H1 (cell line): Measurements from ENCODE around the gene BLOC1S1. TPM values are rescaled to one million over a fixed set of nuclear protein-coding genes. Genes with fewer than 3 reads are reported as not detected.
A peak's percentile ranks its signal among the peaks of the same experiment; 100 is the strongest.

Experiments
- CTCF ChIA-PET: fragments of 300-600 bp; sonication (Branson Sonifier 250); formaldehyde crosslinking; loops from one replicate; lab custom pipeline; 2021; ENCODE audit not compliant: partially characterized antibody; lab: Charles Lee
- POLR2A ChIA-PET: fragments of 300-600 bp; sonication (Branson Sonifier 250); formaldehyde crosslinking; loops from one replicate; lab custom pipeline; 2021; ENCODE audit warnings: inconsistent platforms; ENCODE audit not compliant: partially characterized antibody; lab: Charles Lee
- DNase-seq, 2 experiments: peaks; one replicate each; pipeline versions ENCODE4 v3.0.0 to v3.0.0-alpha.2; 2010 to 2022; ENCODE audit warnings: low spot score in 2 of 2, low read depth in 1 of 2, mixed read lengths in 1 of 2
- FAIRE-seq: peaks from 2 replicates; lab custom pipeline; 2011; peaks lifted over from hg19 to GRCh38; lab: Jason Lieb, UNC
- H2AFZ ChIP-seq: 2 replicates; pipeline ENCODE4 v1.8.1; 2012; ENCODE audit warnings: low read length, inconsistent platforms
- H2AK5ac ChIP-seq: 2 replicates; pipeline ENCODE4 v1.6.1; 2013; ENCODE audit warnings: low read depth, low read length
- H2BK120ac ChIP-seq: replicated peaks from 2 replicates; pipeline ENCODE3; 2013; ENCODE audit warnings: low read depth, low read length, inconsistent platforms
- H2BK12ac ChIP-seq: 2 replicates; pipeline ENCODE4 v1.6.1; 2013; ENCODE audit warnings: low read depth, low read length
- H2BK15ac ChIP-seq: 2 replicates; pipeline ENCODE4 v1.6.1; 2013; ENCODE audit warnings: low read length
- H2BK20ac ChIP-seq: 2 replicates; pipeline ENCODE4 v1.6.1; 2013; ENCODE audit warnings: low read length
- H2BK5ac ChIP-seq: 2 replicates; pipeline ENCODE4 v1.6.1; 2013; ENCODE audit warnings: low read depth, low read length
- H3K14ac ChIP-seq: 2 replicates; pipeline ENCODE4 v1.6.1; 2013; ENCODE audit warnings: inconsistent platforms; ENCODE audit not compliant: insufficient read length
- H3K18ac ChIP-seq: 2 replicates; pipeline ENCODE4 v1.6.1; 2013; ENCODE audit warnings: low read length; ENCODE audit errors: extremely low read depth
- H3K23ac ChIP-seq: 2 replicates; pipeline ENCODE4 v1.6.1; 2013; ENCODE audit warnings: inconsistent platforms; ENCODE audit not compliant: insufficient read length
- H3K23me2 ChIP-seq: 2 replicates; pipeline ENCODE4 v1.6.1; 2013; ENCODE audit warnings: low read depth, low read length
- H3K27ac ChIP-seq: 2 replicates; pipeline ENCODE4 v1.6.1; 2011; ENCODE audit warnings: low read depth, low read length, inconsistent platforms
- H3K27me3 ChIP-seq, 4 experiments: replicated peaks in 1 of 4; 1 replicate in 1 of 4; 2 replicates in 3 of 4; pipeline versions ENCODE4 v1.6.1 to v1.8.1; 2011 to 2013; ENCODE audit warnings: low read length in 3 of 4, mild to moderate bottlenecking in 3 of 4, inconsistent platforms in 2 of 4, mixed read lengths in 2 of 4, moderate library complexity in 1 of 4; ENCODE audit not compliant: control insufficient read depth in 3 of 4, insufficient read depth in 3 of 4; ENCODE audit errors: extremely low read depth in 1 of 4
- H3K36me3 ChIP-seq, 4 experiments: 2 replicates each; pipeline versions ENCODE4 v1.6.1 to v1.8.1; 2011 to 2013; ENCODE audit warnings: mild to moderate bottlenecking in 4 of 4, low read length in 3 of 4, moderate library complexity in 2 of 4, control low read depth in 1 of 4, inconsistent platforms in 1 of 4; ENCODE audit not compliant: insufficient read depth in 4 of 4, control insufficient read depth in 2 of 4
- H3K4ac ChIP-seq: replicated peaks from 2 replicates; pipeline ENCODE3; 2013; ENCODE audit warnings: low read length, low read depth, mixed read lengths, inconsistent platforms; ENCODE audit not compliant: insufficient read length
- H3K4me1 ChIP-seq, 4 experiments: replicated peaks in 1 of 4; 1 replicate in 1 of 4; 2 replicates in 3 of 4; pipeline versions ENCODE4 v1.6.1 to v1.8.1; 2011 to 2013; ENCODE audit warnings: low read length in 3 of 4, inconsistent platforms in 2 of 4, mixed read lengths in 1 of 4; ENCODE audit not compliant: insufficient read depth in 4 of 4, control insufficient read depth in 3 of 4
- H3K4me2 ChIP-seq, 2 experiments: 2 replicates each; pipeline versions ENCODE4 v1.6.1 to v1.8.1; 2011 to 2013; ENCODE audit warnings: low read depth in 2 of 2, low read length in 2 of 2, control low read depth in 1 of 2, inconsistent platforms in 1 of 2, mild to moderate bottlenecking in 1 of 2; ENCODE audit not compliant: insufficient read depth in 1 of 2
- H3K4me3 ChIP-seq, 4 experiments: fragments of 200-600, 300-600 bp in 1 of 4; sonication (generic), shearing (Covaris generic), sonication (Bioruptor Twin) in 1 of 4; 2 replicates each; pipeline versions ENCODE4 v1.5.1 to v1.8.1; 2011 to 2016; ENCODE audit warnings: low read length in 4 of 4, low read depth in 3 of 4, control low read depth in 2 of 4, inconsistent platforms in 2 of 4, mild to moderate bottlenecking in 2 of 4, mixed read lengths in 1 of 4, moderate library complexity in 1 of 4; ENCODE audit not compliant: insufficient read depth in 2 of 4; ENCODE audit errors: extremely low read depth in 1 of 4
- H3K56ac ChIP-seq: replicated peaks from 2 replicates; pipeline ENCODE3; 2013; ENCODE audit warnings: low read depth, mild to moderate bottlenecking, mixed read lengths, low read length, inconsistent platforms; ENCODE audit not compliant: insufficient read length
- H3K79me1 ChIP-seq: 2 replicates; pipeline ENCODE4 v1.6.1; 2013; ENCODE audit warnings: low read depth, low read length, control low read depth
- H3K79me2 ChIP-seq, 2 experiments: 2 replicates each; pipeline versions ENCODE4 v1.6.1 to v1.8.1; 2012 to 2013; ENCODE audit warnings: low read length in 2 of 2, mild to moderate bottlenecking in 2 of 2, inconsistent platforms in 1 of 2; ENCODE audit not compliant: insufficient read depth in 2 of 2, control insufficient read depth in 1 of 2
- H3K9ac ChIP-seq, 4 experiments: replicated peaks in 1 of 4; 1 replicate in 1 of 4; 2 replicates in 3 of 4; pipeline versions ENCODE4 v1.6.1 to v1.8.1; 2011 to 2013; ENCODE audit warnings: low read depth in 3 of 4, low read length in 3 of 4, control low read depth in 2 of 4, mild to moderate bottlenecking in 2 of 4, moderate library complexity in 2 of 4, inconsistent platforms in 1 of 4; ENCODE audit errors: extremely low read depth in 1 of 4
- H3K9me3 ChIP-seq, 2 experiments: 2 replicates each; pipeline versions ENCODE4 v1.6.1 to v1.8.1; 2012 to 2013; ENCODE audit warnings: mild to moderate bottlenecking in 2 of 2, moderate library complexity in 2 of 2, control low read depth in 1 of 2, inconsistent platforms in 1 of 2, low read depth in 1 of 2, low read length in 1 of 2, mixed read lengths in 1 of 2; ENCODE audit not compliant: insufficient read depth in 2 of 2
- H4K20me1 ChIP-seq, 2 experiments: replicated peaks in 1 of 2; 2 replicates each; pipeline versions ENCODE3 to v1.8.1; 2011 to 2013; ENCODE audit warnings: inconsistent platforms in 2 of 2, low read length in 2 of 2, mild to moderate bottlenecking in 1 of 2; ENCODE audit not compliant: insufficient read depth in 2 of 2, control insufficient read depth in 1 of 2
- H4K5ac ChIP-seq: 2 replicates; pipeline ENCODE4 v1.6.1; 2013; ENCODE audit warnings: low read length, low read depth, mixed read lengths, inconsistent platforms; ENCODE audit not compliant: insufficient read length
- H4K8ac ChIP-seq: 2 replicates; pipeline ENCODE4 v1.8.0; 2013; ENCODE audit warnings: mild to moderate bottlenecking, moderate library complexity, low read length, inconsistent platforms; ENCODE audit not compliant: insufficient read depth; ENCODE audit errors: extremely low read depth
- H4K91ac ChIP-seq: replicated peaks from 2 replicates; pipeline ENCODE3; 2013; ENCODE audit warnings: low read length, mixed read lengths, inconsistent platforms; ENCODE audit not compliant: insufficient read length
- ATF3 ChIP-seq: IDR thresholded peaks from 2 replicates; pipeline ENCODE4 v1.6.1; 2011; ENCODE audit warnings: low read depth, mild to moderate bottlenecking, low read length; ENCODE audit not compliant: insufficient read depth
- CEBPB ChIP-seq: IDR thresholded peaks from 2 replicates; pipeline ENCODE4 v1.6.1; 2012; ENCODE audit warnings: low read depth, low read length
- RAD21 ChIP-seq, 2 experiments: IDR thresholded peaks in 1 of 2; conservative IDR thresholded peaks in 1 of 2; 2 replicates each; pipeline ENCODE4 v1.6.1; 2011; ENCODE audit warnings: low read depth in 2 of 2, low read length in 2 of 2, improper control_type of control experiment in 1 of 2, inconsistent platforms in 1 of 2, mild to moderate bottlenecking in 1 of 2, moderate library complexity in 1 of 2
- SIN3A ChIP-seq, 2 experiments: IDR thresholded peaks in 1 of 2; conservative IDR thresholded peaks in 1 of 2; 2 replicates each; pipeline ENCODE4 v1.6.1; 2011 to 2012; ENCODE audit warnings: low read length in 2 of 2, improper control_type of control experiment in 1 of 2, low read depth in 1 of 2, mild to moderate bottlenecking in 1 of 2
- SIRT6 ChIP-seq: IDR thresholded peaks from one replicate; pipeline ENCODE4 v1.7.1; 2012; ENCODE audit warnings: low read length, inconsistent platforms
- SP4 ChIP-seq: IDR thresholded peaks from 2 replicates; pipeline ENCODE4 v1.6.1; 2012; ENCODE audit warnings: low read length, inconsistent platforms
- SUZ12 ChIP-seq: fragments of 200-600 bp; sonication (generic); IDR thresholded peaks from 2 replicates; pipeline ENCODE4 v1.6.1; 2012; ENCODE audit warnings: mild to moderate bottlenecking, inconsistent platforms, low read length, moderate library complexity, mixed read lengths
- WGBS, 2 experiments: shearing (Covaris generic) in 1 of 2; methylation state at CpG; one replicate each; pipeline versions ENCODE4 v1.1.6 to v1.1.7; 2013 to 2015; ENCODE audit warnings: low lambda C conversion rate in 2 of 2, mixed read lengths in 2 of 2, inconsistent platforms in 1 of 2, low coverage in 1 of 2, missing lambda C conversion rate in 1 of 2; ENCODE audit not compliant: insufficient replicate concordance in 2 of 2, insufficient coverage in 1 of 2, insufficient read length in 1 of 2; ENCODE audit errors: extremely low coverage in 1 of 2, missing lambda C conversion rate in 1 of 2; 5-methylcytosine and 5-hydroxymethylcytosine counted together
- polyA plus RNA-seq, 7 experiments: library from polyadenylated mRNA; depleted of rRNA in 3 of 7; stranded (reverse) in 5 of 7; unstranded in 2 of 7; fragments of >200 nt in 5 of 7; fragments of 200-250 nt in 2 of 7; gene quantifications; 1 replicate in 5 of 7; 2 replicates in 1 of 7; 4 replicates in 1 of 7; pipeline versions ENCODE4 v1.2.1 to v1.2.3, GENCODE V29; 2011 to 2013; ENCODE audit warnings: missing spikeins in 2 of 7, mixed read lengths in 2 of 7
- total RNA-seq: library from RNA; stranded (reverse); fragmentation: NEBNext Ultra II Directional; extraction: Animal tissue kit (Norgen Biotek cat#: 25700); gene quantifications from 2 replicates; pipeline ENCODE4 v1.2.1, GENCODE V29; 2021

Gene BLOC1S1
- total and polyA plus RNA-seq, 2 of the 8 experiments (the other 6 are each of a cell fraction or from before 2014, with no cell fraction given): 91.1 to 185 TPM

GRCh38 chr12:55706568-55707218 is 9.2 kb upstream of the BLOC1S1 start:
- Histone ChIP-seq H2AFZ (no peak overlapping the region), H3K14ac (no peak overlapping the region), H3K23me2 (peaks cover 15% of the 10 kb centered on the region), H3K56ac (no peak overlapping the region), H4K91ac (no peak overlapping the region), H3K9ac (peak overlapping the region; percentile 47 to 56 (median 50); a peak in 5 of 7 replicates), H3K79me2 (peaks cover 0 to 32% of the 10 kb centered on the region in 2 experiments; a peak in 2 of 4 replicates), H2BK20ac (no peak overlapping the region), H2BK12ac (0 out of 2 replicates have a peak overlapping the region, but pooled peaks have one; percentile 60), H3K27me3 (peaks cover 0 to 3% (median 0%) of the 10 kb centered on the region in 4 experiments; a peak in 4 of 7 replicates), H3K4me2 (peak overlapping the region; percentile 91 to 100), H3K23ac (no peak overlapping the region), H3K4ac (no peak overlapping the region), H3K18ac (peak overlapping the region; percentile 5; the same call in 1 of the 2 replicates), H4K20me1 (peaks cover 0 to 11% of the 10 kb centered on the region in 2 experiments), H3K4me1 (peaks cover 0 to 25% (median 8%) of the 10 kb centered on the region in 4 experiments; a peak in 5 of 7 replicates), H2BK15ac (peak overlapping the region; percentile 10; the same call in 1 of the 2 replicates), H3K36me3 (no peaks in the 10 kb centered on the region; a peak in 1 of 8 replicates), H4K8ac (no peak overlapping the region), H3K79me1 (peaks cover 11% of the 10 kb centered on the region; the same call in 1 of the 2 replicates), H2AK5ac (no peak overlapping the region; the same call in 1 of the 2 replicates), H4K5ac (no peak overlapping the region), H3K27ac (no peak overlapping the region), H2BK5ac (no peak overlapping the region; the same call in 1 of the 2 replicates), H3K9me3 (no peaks in the 10 kb centered on the region), H3K4me3 (peak overlapping the region; percentile 83 to 88 (median 86)), H2BK120ac (no peak overlapping the region)
- no peak for DNase-seq
- 44% methylated on average over 2 of the region's 2 CpGs; no CpG with 5 or more reads in 1 of the 2 experiments for WGBS, 2 experiments
- no peak for FAIRE-seq
- TF ChIP-seq SP4: no peak
- TF ChIP-seq SIN3A (conservative IDR thresholded peaks at IDR 0.05 in 1 of 2, IDR thresholded peaks at IDR 0.05 in 1 of 2; ENCODE audit: low read depth in 1 of 2, low read length in 2 of 2): no peak
- TF ChIP-seq SUZ12: no peak
- TF ChIP-seq ATF3: no peak
- no peak for TF ChIP-seq CEBPB
- no peak for TF ChIP-seq RAD21 (IDR thresholded peaks at IDR 0.05 in 1 of 2, conservative IDR thresholded peaks at IDR 0.05 in 1 of 2; ENCODE audit: low read depth in 2 of 2, low read length in 2 of 2)
- no peak for TF ChIP-seq SIRT6
- POLR2A ChIA-PET: interaction anchor here (1.0 to 3.6 kb wide), 15 partner anchors 9 to 124 kb away, joined by 4 to 39 read pairs (median 8); partner anchors contain the start of genes BLOC1S1, CD63 and RDH5
- CTCF ChIA-PET: interaction anchor here (0.7 to 5.1 kb wide), 27 partner anchors 10 to 528 kb away, joined by 3 to 38 read pairs (median 7); partner anchors contain the start of genes BLOC1S1, CD63 and RDH5
